ENCODE measurements around the gene C13orf46.
A peak's percentile ranks its signal among the peaks of the same experiment; 100 is the strongest.
"Not testable (repeated sequence)": the region's sequence is repeated elsewhere in the genome, so short reads cannot be mapped to it uniquely, and the experiment has no call there.

C13orf46 gene

DNA sequence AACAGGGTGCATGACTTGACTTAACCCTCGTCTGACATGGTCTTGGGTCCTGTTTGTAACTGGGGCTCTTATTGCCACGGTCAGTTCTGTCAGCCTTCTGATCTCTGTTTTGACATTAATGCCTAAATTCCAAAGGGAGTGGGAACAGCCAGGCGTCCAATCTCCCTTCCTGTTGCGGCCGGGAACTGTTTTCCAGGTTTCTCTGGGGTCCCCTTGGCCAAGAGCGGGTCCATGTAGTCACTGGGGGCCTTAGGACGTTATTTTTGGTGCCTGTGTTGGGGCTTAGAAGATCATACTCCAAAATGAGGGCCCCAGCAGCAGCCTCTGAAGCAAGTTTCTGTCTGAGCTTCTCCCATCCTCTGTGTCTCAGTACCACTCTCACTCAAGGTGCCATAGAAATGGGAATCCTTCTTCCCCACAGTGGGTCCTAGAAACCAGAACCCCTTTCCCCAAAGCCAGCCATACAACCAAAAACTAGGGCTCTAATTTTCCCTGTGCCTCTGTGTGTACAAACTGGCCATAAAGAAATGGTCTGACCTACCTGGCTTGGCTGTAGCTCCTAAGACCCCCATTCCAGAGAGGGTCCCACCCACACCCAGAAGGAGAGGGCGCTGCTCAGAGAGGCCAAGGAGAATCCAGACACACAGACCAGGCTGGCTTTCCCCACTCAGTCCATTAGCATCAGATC lies 50.4 kb downstream of the C13orf46 start:
- DNase-seq (ENCODE audit: low spot score): no peak

DNA sequence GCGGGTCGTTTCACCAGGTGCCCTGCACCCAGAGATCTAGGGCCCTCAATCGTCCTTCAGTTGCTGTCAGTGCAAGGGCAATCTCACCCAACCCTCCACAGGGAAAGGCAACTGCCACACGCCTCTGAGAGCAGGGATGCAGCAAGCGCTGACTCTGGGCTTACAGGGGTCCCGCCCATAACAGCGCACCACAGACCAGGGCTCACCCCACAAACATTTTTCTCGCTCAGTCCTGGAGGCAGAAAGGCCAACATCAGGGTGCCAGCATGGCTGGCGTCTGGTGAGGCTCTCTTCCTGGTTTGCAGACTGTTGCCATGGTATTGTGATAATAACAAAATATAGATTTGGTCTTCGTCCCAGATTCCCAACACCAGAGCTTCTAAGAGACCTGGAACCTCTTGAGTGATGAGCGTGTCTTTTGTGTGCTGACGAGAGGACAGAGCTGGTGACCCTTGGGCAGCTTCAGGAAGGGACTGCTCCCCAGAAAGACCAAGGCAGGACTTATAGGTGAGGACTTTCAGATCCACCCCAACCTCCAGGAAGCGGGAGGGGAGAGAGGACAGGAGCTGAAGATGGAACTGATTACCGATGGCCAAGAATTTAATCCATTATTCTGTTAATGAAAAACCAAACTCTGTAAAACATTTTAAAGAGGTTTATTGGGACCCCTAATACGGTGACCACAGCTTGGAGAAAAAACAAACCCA lies 51.3 kb downstream of the C13orf46 start:
- no peak for DNase-seq (ENCODE audit: low spot score)

DNA sequence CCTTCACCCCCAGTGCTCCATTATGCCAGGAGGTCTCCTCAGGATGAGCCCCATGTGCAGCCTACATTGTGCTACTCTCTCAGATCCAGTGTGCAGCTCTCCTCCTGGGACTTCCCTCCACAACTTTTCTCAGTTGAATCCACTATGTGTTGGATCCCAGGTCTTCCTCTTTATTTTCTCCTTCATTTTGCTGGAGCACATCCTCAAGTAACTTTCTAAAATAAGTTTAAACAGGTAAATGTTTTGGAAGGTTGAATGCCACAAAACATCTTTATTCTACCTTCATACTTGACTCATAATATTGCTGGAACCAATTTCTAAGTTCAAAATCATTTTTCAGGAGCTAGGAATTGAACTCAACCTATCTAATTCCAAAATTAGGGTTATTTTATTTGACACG lies 52.1 kb downstream of the C13orf46 start:
- no peak for DNase-seq (ENCODE audit: low spot score)

DNA sequence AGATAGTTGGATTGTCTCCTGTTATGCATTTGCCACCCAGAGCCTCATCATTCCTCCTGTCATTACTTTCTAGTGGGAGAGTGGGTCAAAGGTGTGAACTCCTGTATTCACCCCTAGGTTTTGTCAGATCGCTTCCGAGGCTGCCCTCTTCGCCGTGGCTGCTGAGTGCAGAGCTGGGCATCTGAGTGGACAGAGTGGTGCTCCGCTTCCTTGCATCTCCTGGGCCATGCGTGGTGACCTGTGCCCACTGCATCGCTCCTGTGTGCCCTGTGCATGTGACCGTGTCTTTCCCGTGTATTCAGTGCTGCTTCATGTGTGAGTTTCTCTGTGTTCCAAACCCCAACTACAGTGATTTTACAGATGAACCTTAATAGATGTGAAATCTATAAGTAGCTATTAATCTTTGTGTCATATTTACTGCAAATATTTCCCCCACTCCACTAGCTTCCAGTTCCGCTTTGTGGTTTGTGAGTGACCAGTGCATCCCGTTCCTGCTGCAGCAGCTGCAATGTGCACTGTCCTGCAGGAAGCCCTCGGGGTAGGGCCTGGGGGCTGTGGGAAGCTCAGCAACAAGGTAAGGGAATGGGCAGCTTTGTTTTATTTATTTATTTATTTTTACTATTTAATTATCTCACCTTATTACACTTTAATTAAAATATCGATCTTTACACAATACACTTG lies 53.1 kb downstream of the C13orf46 start:
- DNase-seq (ENCODE audit: low spot score): no peak

DNA sequence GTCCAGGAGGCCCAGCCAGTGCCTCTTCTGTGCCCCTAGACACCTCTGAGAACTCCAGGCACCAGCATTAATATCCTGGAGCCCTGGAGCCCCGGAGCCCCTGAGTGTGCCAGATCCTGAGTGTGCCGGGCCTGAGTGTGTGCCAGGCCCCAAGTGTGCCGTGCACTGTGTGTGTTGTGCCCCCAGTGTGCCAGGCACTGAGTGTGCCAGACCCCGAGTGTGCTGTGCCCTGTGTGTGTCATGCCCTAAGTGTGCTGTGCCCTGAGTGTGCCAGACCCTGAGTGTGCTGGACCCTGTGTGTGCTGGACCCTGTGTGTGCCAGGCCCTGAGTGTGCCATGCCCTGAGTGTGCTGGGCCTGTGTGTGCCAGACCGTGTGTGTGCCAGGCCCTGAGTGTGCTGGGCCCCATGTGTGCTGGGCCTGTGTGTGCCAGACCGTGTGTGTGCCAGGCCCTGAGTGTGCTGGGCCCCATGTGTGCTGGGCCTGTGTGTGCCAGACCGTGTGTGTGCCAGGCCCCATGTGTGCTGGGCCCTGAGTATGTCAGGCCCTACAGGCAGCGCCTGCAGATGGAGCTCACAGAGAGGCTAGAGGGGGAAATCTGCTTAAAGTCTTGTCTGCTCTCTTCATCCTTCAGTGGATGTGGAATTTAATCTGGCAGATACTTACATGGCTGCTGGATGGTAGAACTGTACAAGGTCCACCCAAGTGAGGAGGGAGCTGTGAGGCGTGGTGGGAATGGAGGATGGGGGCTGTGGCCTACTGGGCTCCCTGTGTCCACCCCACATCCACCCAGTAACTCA lies 53.9 kb downstream of the C13orf46 start:
- DNase-seq (ENCODE audit: low spot score): no peak

DNA sequence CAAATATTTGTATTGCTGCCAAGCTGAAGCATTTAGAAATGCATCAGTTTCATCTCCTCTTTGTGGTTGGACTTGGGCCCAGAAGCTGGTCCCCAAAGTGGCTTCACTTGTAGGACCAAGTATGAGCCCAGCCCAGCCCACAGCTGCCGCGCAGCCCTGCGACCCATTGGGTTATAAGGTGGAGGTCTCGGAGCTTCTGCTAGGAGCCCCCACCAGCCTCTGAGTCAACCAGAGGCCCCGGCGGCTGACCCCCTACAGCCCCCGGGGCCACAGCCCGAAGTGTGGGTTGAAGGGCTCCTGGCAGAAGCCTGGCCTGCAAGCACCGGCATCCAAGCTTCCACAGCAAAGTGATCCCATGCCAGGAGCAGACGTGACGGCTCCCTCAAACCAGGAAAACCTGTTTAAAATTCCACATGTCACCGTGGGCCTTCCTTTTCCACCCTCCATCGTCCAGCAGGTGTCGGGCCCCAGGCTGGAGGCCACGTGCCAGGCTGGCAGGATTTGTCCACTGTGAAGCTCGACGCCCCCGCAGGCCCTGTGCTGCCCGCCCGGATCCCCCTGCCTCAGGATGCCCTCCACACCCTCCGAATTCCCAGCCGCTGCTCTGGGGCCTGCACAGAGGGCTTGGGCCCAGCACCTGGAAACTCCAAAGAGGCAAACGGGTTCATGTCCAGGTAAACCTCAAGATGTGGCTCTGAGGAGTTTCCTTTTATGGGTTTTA lies 54.7 kb downstream of the C13orf46 start:
- DNase-seq (ENCODE audit: low spot score): no peak

DNA sequence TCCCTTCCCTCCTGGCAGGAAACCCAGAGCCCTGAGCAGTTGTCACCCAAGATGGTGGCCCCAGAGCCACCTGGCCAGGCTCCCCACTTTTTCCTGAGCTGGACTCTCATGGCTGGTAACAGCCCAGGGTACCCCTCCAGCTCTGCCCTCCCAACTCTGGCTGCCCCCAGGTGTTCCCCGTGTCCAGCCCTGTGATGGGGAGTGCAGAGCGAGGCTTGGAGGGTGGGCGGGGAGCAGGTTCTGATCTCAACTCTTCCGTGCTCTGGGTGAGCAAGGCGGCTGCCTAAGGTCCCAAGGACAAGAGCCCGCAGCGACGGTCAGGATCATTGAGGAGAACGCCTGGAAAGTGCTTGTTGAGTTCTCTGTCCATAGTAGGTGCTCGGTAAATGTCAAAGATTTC lies 55.3 kb downstream of the C13orf46 start:
- no peak for DNase-seq (ENCODE audit: low spot score)

DNA sequence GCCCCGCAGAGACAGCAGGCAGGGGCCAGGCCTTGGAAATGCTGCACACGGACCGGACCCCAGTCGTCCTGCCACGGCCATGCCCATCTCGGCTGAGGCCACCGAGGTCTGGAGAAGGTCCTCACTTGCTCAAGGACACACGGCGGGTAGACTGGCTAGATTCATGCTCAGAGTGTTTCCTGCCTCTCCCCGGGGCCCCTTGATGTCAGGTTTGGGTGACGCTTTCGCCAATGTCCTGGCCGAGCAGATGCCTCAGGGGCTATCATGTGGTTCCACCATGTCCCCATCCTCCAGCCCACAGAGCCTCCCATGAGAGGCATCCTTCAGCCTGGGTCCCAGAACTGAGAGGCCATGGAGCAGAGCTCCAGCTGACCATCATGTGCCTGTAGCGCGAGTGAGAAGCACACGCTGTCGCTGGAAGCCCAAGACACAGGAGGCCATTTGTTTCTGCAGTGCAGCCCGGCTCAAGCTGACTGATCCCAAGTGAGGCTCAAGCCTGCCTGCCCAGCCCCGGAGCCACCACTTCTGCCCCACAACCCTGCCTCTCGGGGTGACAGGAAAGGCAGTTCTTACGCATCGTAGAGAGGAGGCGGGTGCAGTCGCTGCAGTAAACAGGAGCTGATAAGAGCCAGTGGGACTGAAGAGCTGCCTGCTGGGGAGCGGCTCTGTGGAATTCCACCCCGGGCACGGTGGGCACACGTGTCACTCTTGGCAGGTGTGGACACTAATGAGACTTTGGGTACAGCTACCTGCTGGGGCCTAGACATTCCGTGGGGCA lies 56.1 kb downstream of the C13orf46 start:
- no peak for DNase-seq (ENCODE audit: low spot score)

DNA sequence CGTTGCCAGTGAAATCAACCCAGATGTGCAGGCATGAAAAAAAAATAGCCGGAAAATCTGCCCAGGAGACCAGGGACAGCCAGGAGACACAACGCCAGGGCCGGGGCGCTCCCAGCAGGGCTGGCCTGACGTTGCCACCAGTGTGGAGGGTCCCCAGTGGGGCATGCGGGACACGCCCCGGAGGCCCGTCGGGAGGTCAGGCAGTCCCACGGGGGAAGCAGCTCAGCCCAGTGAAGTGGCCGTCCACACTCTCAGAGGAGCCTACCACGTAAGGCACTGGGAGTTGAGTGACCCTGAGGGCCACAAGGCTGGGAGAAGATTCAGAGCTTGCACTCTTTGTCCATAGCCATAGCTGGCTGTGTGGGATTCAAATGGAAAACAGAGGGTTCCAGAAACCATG lies 56.8 kb downstream of the C13orf46 start:
- no peak for DNase-seq (ENCODE audit: low spot score)

DNA sequence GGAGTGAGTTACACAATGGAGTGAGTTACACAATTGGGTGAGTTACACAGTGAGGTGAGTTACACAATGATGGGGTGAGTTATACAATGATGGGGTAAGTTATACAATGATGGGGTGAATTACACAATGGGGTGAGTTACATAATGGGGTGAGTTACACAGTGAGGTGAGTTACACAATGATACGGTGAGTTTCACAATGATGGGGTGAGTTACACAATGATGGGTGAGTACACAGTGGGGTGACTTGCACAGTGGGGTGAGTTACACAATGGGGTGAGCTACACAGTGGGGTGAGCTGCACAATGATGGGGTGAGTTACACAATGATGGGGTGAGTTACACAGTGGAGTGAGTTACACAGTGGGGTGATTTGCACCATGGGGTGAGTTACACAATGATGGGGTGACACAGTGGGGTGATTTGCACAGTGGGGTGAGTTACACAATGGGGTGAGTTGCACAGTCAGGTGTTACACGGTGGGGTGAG lies 57.5 kb downstream of the C13orf46 start:
- DNase-seq (ENCODE audit: low spot score): no peak

DNA sequence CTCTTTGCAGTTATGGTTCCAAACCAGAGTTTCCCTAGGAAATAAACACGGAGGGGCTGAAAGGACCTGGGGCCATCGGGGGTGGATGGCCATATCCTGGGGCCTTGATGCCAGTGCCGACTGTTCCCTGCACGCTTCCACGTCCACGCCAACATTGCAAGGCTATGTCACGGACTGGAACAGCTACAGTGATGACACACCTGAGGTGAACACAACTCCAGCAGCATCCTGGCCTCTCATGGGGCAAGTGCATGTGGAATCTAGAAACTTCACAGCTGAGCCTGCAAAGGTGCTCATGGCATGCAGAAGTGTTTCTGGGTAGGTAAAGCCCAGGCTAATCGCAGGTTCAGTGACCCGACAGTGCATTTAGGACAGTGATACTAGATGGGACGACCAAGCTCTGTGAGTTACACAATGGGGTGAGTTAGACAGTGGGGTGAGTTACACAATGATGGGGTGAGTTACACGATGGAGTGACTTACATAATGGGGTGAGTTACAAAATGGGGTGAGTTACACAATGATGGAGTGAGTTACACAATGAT lies 58.0 kb downstream of the C13orf46 start:
- DNase-seq (ENCODE audit: low spot score): no peak

DNA sequence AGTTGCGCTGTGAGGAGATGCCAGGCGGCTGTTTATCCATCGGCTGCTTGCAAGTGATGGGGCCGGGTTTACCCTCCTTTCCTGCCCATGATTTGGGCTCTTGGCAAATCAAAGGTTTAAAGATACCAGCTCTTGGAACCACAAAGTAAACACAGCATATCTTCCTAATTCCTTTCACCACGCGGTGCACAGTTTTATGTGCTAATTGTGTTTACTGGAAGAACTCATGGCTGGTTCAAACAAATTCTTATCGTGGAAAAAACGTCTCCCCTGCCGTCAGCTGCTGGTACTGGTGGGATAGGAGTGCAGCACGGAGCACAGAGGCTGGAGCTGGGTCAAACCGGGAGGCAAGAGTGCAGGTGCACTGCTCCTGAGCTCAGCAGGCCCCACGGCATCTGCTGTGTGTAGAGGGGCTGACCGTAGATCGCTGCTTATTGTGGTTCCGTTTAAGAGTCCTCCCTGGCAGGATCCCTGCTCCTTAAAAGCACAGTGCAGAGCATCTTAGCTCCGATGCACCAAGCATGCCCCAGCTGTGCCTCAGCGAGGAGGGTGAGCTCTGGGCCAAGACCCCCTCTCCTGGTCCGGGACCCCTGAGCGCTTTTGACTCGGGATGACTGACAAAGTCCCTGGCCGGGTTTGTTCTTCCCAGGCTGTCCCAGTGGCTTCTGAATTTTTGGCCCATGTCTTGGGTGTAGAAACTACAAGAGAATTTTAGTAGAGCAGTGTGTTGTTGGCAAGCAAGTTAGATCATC lies 58.7 kb downstream of the C13orf46 start:
- peak; percentile 0 for DNase-seq (ENCODE audit: low spot score)

DNA sequence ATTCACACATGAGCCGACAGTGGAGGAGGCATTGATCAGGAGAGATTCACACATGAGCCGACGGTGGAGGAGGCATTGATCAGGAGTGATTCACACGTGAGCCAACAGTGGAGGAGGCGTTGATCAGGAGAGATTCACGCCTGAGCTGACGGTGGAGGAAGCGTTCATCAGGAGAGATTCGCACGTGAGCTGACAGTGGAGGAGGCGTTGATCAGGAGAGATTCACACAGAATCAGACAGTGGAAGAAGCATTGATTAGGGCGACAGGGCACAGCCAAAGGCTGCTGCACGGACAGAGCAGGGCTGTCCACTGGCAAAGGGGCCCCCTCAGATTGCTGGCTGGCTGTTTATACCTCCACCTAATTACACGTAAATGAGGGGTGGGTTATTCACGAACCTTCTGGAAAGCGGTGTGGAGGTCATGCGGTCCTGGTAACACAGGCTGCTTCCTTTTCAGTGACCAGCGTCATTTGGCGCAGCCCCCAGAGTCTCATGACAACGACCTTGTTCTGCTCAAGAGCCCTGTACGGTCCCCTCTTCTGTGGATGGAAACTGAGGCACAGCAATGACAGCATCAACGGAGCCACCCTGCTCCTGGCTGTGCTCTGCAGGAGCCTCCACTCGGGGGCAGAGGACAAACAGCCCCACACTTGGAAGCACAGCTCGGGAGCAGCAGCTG lies 59.4 kb downstream of the C13orf46 start:
- no peak for DNase-seq (ENCODE audit: low spot score)

DNA sequence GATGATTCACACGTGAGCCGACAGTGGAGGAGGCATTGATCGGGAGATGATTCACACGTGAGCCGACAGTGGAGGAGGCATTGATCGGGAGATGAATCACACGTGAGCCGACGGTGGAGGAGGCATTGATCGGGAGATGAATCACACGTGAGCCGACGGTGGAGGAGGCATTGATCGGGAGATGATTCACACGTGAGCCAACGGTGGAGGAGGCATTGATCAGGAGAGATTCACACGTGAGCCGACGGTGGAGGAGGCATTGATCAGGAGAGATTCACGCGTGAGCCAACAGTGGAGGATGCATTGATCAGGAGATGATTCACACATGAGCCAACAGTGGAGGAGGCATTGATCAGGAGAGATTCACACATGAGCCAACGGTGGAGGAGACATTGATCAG lies 60.0 kb downstream of the C13orf46 start:
- DNase-seq (ENCODE audit: low spot score): not testable (repeated sequence)

DNA sequence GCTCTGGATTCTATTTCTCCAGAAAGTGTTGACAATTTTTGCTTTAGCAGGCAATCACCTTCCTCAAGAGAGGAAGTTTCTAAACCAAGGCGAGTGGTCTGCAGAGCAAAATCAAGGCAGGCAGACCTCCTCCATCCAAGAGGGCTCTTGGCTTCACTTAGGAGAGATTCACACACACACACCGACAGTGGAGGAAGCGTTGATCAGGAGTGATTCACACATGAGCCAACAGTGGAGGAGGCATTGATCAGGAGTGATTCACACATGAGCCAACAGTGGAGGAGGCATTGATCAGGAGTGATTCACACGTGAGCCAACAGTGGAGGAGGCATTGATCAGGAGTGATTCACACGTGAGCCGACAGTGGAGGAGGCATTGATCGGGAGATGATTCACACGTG lies 60.5 kb downstream of the C13orf46 start:
- DNase-seq (ENCODE audit: low spot score): not testable (repeated sequence)

DNA sequence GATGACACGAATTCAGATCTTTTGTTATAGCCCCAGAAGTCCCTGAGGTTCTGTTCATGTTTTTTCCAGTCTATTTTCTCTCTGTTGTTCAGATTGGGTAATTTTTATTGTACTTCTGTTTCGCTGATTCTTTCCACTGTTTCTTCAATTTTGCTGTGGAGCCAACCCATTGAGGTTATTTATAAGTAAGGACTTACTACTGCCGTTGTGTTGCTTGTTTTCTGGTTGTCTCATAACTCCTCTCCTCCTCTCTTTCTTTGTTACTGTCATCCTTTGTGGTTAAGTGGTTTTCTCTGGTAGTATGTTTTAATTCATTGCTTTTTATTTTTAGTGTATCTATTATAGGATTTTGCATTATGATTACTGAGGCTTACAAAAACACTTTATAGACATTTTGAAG lies 61.3 kb downstream of the C13orf46 start:
- peak; percentile 2 for DNase-seq (ENCODE audit: low spot score)

DNA sequence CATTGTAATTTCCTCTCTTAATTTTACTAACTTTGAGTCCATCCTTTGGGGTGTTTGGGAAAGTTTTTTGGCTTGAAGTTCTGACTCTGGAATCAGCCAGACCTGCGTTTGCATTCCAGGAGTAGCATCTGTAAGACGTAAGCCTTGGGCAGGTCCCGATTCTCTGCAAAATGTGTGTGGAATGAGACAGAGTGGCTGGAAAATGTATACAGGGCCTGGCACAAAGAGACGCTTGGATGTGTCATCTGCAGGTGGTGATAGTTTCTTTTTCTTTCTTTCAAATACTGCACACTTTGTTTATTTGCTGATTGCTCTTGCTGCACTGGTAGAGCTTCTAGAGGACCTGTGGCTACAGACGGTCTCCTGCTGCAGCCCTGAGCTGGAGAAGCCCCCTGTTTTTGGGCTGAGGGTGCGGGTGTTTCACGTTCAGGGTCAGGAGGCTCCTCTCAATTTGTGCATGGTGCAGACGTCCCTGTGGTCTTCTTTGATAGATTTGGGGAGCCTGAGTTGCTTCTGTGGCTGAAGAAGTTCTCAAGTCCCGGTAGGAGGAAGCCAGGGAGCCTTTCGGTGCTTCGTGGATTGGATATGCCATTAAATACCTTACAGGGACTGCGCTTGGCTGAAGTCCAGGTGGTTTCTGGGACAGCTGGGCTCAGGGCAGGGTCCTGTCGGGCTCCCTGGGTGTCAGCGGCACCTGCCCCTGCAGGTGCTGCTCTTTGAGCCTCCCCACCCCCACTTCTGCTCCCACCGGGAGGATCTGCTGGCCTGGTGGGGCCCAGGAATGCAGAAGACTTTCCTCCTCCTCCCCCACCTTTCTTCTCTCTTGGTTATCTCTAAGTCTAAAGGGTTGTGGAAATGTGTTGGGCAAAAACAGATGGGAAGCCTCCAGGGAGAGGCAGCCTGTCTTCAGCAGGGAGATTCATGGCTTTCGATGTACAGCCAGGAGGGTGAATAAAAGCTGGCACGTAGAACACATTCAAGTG lies 66.0 kb downstream of the C13orf46 start:
- peak; percentile 73 for DNase-seq (ENCODE audit: low spot score)

DNA sequence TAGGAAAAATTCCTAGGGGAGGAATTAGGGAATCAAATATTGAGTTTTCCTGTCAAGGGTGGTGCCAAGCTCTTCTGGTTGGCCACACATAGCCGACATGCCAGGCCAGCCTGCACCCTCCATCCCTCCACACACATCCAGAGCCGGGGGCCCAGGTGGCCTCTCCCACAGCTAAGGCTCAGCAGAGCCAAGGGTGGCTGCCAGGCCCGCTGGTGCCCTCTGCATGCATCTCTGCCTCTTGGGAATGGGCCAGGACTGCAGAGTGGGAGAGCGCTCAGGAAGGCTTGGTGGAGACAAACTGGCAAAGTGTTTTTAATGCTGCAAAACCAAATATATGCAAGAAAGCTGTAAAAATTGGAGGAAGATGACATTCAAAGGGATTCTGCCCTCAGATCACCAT lies 67.3 kb downstream of the C13orf46 start:
- DNase-seq (ENCODE audit: low spot score): peak; percentile 2
